ENCODE measurements around the gene RHBDD2.

- TF ChIP-seq, protein P1, sequence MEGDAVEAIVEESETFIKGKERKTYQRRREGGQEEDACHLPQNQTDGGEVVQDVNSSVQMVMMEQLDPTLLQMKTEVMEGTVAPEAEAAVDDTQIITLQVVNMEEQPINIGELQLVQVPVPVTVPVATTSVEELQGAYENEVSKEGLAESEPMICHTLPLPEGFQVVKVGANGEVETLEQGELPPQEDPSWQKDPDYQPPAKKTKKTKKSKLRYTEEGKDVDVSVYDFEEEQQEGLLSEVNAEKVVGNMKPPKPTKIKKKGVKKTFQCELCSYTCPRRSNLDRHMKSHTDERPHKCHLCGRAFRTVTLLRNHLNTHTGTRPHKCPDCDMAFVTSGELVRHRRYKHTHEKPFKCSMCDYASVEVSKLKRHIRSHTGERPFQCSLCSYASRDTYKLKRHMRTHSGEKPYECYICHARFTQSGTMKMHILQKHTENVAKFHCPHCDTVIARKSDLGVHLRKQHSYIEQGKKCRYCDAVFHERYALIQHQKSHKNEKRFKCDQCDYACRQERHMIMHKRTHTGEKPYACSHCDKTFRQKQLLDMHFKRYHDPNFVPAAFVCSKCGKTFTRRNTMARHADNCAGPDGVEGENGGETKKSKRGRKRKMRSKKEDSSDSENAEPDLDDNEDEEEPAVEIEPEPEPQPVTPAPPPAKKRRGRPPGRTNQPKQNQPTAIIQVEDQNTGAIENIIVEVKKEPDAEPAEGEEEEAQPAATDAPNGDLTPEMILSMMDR (IDR thresholded peaks at IDR 0.05; ENCODE audit: poor library complexity, severe bottlenecking) = no peak
- TF ChIP-seq POLR2AphosphoS5 (IDR thresholded peaks at IDR 0.05) (no peak), EZH2 (IDR thresholded peaks at IDR 0.05; ENCODE audit: borderline replicate concordance, insufficient read depth, low read length, poor library complexity, severe bottlenecking) (no peak), RAD21 (conservative IDR thresholded peaks at IDR 0.05) (no peak), TAF1 (IDR thresholded peaks at IDR 0.05; ENCODE audit: low read depth) (no peak)
These were observed 2.7 kb downstream of the RHBDD2 start for GRCh38 chr7:75881436-75882095.
